ENCODE results near the gene NOM1. TPM values are rescaled to one million over a fixed set of nuclear protein-coding genes. Genes with fewer than 3 reads are reported as not detected.
"Not testable (repeated sequence)": the region's sequence is repeated elsewhere in the genome, so short reads cannot be mapped to it uniquely, and the experiment has no call there.

The NOM1 gene
- total RNA-seq, 4 donors from 2014 or later: 8.1 to 77.6 (median 26.7) TPM

DNA sequence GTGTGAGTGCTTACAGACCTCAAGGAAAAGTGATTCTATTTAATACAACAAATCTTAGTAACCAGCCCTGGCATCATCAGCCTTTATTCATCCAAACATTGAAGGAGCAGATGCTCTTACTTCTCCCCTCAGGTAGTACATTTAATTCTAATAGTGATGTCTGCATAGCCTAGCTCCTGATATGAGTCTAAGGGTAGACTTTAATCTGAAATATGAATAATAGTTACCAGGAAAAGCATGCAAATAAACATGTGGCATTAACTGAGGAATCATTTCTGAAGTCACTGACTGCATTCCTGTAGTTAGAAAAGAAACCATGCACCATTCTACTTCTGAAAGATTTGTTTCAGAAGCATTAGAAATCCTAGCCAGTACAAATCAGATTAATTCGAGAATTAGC lies 30.9 kb upstream of the NOM1 start:
- Histone ChIP-seq H3K27ac (no peak overlapping the region), H3K4me1 (peaks cover 0 to 6% (median 2%) of the 10 kb centered on the region in 4 donors), H3K36me3 (no peaks in the 10 kb centered on the region), H3K27me3 (no peaks in the 10 kb centered on the region), H3K9me3 (no peaks in the 10 kb centered on the region), H3K4me3 (no peak overlapping the region)
- TF ChIP-seq POLR2A (IDR thresholded peaks at IDR 0.05): no peak
- TF ChIP-seq, protein P1, sequence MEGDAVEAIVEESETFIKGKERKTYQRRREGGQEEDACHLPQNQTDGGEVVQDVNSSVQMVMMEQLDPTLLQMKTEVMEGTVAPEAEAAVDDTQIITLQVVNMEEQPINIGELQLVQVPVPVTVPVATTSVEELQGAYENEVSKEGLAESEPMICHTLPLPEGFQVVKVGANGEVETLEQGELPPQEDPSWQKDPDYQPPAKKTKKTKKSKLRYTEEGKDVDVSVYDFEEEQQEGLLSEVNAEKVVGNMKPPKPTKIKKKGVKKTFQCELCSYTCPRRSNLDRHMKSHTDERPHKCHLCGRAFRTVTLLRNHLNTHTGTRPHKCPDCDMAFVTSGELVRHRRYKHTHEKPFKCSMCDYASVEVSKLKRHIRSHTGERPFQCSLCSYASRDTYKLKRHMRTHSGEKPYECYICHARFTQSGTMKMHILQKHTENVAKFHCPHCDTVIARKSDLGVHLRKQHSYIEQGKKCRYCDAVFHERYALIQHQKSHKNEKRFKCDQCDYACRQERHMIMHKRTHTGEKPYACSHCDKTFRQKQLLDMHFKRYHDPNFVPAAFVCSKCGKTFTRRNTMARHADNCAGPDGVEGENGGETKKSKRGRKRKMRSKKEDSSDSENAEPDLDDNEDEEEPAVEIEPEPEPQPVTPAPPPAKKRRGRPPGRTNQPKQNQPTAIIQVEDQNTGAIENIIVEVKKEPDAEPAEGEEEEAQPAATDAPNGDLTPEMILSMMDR (IDR thresholded peaks at IDR 0.05): no peak
- no peak for DNase-seq

- Histone ChIP-seq H3K4me3 (no peak overlapping the region), H3K4me1 (peaks cover 0 to 6% (median 2%) of the 10 kb centered on the region in 4 donors), H3K9me3 (no peaks in the 10 kb centered on the region), H3K27me3 (no peaks in the 10 kb centered on the region), H3K27ac (no peak overlapping the region), H3K36me3 (no peaks in the 10 kb centered on the region)
- DNase-seq: peak in 1 of 3 donors; percentile 29
- no peak for TF ChIP-seq POLR2A (IDR thresholded peaks at IDR 0.05)
- TF ChIP-seq, protein P1 (IDR thresholded peaks at IDR 0.05): no peak
Observed at GRCh38 chr7:156919132-156919713, 30.3 kb upstream of the NOM1 start.

- Histone ChIP-seq H3K27me3 (no peaks in the 10 kb centered on the region), H3K36me3 (no peaks in the 10 kb centered on the region), H3K4me3 (no peak overlapping the region), H3K9me3 (no peaks in the 10 kb centered on the region), H3K4me1 (peaks cover 0 to 6% (median 2%) of the 10 kb centered on the region in 4 donors), H3K27ac (no peak overlapping the region)
- TF ChIP-seq POLR2A (IDR thresholded peaks at IDR 0.05): no peak
- TF ChIP-seq, protein P1 (IDR thresholded peaks at IDR 0.05): no peak
- peak in 1 of 3 donors; percentile 18 for DNase-seq
Observed at GRCh38 chr7:156920076-156920475, 29.4 kb upstream of the NOM1 start.

GRCh38 chr7:156920487-156921373 lies 28.8 kb upstream of the NOM1 start:
- not testable (repeated sequence) for H3K36me3 ChIP-seq, H3K27me3 ChIP-seq, H3K4me1 ChIP-seq, DNase-seq, H3K27ac ChIP-seq, H3K4me3 ChIP-seq, H3K9me3 ChIP-seq

- H3K27ac ChIP-seq, H3K4me1 ChIP-seq, H3K9me3 ChIP-seq, H3K36me3 ChIP-seq, H3K27me3 ChIP-seq, H3K4me3 ChIP-seq: not testable (repeated sequence)
- DNase-seq: peak in 1 of 3 donors; percentile 41
Observed at GRCh38 chr7:156922304-156922703, 27.2 kb upstream of the NOM1 start.

DNA sequence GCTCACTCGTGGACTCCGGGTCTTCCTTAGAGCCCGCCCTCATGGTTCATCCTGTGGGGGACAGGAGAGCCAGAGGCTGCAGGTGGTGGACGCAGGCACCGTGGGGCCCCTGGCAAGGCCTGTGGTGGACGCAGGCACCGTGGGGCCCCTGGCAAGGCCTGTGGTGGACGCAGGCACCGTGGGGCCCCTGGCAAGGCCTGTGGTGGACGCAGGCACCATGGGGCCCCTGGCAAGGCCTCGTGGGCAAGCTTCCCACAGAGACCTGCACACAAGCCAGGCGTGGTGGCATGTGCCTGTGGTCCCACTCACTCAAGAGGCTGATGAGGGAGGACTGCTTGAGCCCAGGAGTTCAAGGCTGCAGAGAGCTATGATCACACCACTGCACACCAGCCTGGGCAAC lies 23.7 kb upstream of the NOM1 start:
- H3K27ac ChIP-seq, H3K36me3 ChIP-seq, H3K27me3 ChIP-seq, H3K4me1 ChIP-seq, H3K9me3 ChIP-seq, H3K4me3 ChIP-seq: not testable (repeated sequence)
- peak in 1 of 3 donors; percentile 28 for DNase-seq

- TF ChIP-seq POLR2A (IDR thresholded peaks at IDR 0.05): no peak
- TF ChIP-seq, protein P1 (IDR thresholded peaks at IDR 0.05): no peak
- H3K27ac ChIP-seq: no peak overlapping the region
Observed at GRCh38 chr7:156927571-156928405, 21.7 kb upstream of the NOM1 start.

More at GRCh38 chr7:156927571-156928405, 21.7 kb upstream of the NOM1 start:
- peak in 1 of 3 donors; percentile 39 for DNase-seq
- Histone ChIP-seq H3K9me3 (no peaks in the 10 kb centered on the region), H3K4me1 (peaks cover 0 to 4% (median under 1%) of the 10 kb centered on the region in 4 donors), H3K36me3 (no peaks in the 10 kb centered on the region), H3K4me3 (no peak overlapping the region), H3K27me3 (no peaks in the 10 kb centered on the region)
